Peyer's patch (tissue), 4 donors: ENCODE measurements around the gene SNRPD3. TPM values are rescaled to one million over a fixed set of nuclear protein-coding genes. Genes with fewer than 3 reads are reported as not detected.
A peak's percentile ranks its signal among the peaks of the same experiment; 100 is the strongest.

Source experiments
- DNase-seq, 3 donors: peaks; one replicate each; pipeline ENCODE4 v3.0.0-alpha.2; 2017 to 2019
- H3K27ac ChIP-seq, 4 donors: fragments of 200-600 bp; sonication (generic); one replicate each; pipeline ENCODE4 v1.5.1; 2016 to 2019
- H3K27me3 ChIP-seq, 2 donors: fragments of 200-600 bp; sonication (generic); one replicate each; pipeline ENCODE4 v1.5.1; 2019
- H3K36me3 ChIP-seq, 3 donors: fragments of 200-600 bp; sonication (generic); one replicate each; pipeline ENCODE4 v1.5.1; 2016 to 2019
- H3K4me1 ChIP-seq, 4 donors: fragments of 200-600 bp; sonication (generic); one replicate each; pipeline ENCODE4 v1.5.1; 2016 to 2019
- H3K4me3 ChIP-seq, 4 donors: fragments of 200-600 bp; sonication (generic); 1 replicate in 3 of 4; 2 replicates in 1 of 4; pipeline ENCODE4 v1.5.1; 2016 to 2019; ENCODE audit warnings: mild to moderate bottlenecking in 1 of 4
- H3K9me3 ChIP-seq, 4 donors: fragments of 200-600 bp; sonication (generic); one replicate each; pipeline ENCODE4 v1.5.1; 2016 to 2019; ENCODE audit warnings: mild to moderate bottlenecking in 1 of 4
- POLR2A ChIP-seq, 2 donors: fragments of 450-650 bp; IDR thresholded peaks; one replicate each; pipeline ENCODE4 v1.5.1; 2017; ENCODE audit warnings: antibody characterized with exemption in 2 of 2, mild to moderate bottlenecking in 2 of 2, moderate library complexity in 2 of 2
- total RNA-seq, 4 donors: library from RNA; depleted of rRNA; stranded (reverse); fragments of >200 nt; gene quantifications; one replicate each; pipeline ENCODE4 v1.1.0, GENCODE V29; 2016
- TF ChIP-seq, protein P1 (sequence below), 6 experiments: fragments of 450-650 bp in 4 of 6; fragments of 200-600 bp in 2 of 6; sonication (generic) in 1 of 6; IDR thresholded peaks; one replicate each; pipeline ENCODE4 v1.5.1; 2017 to 2019; ENCODE audit warnings: antibody characterized with exemption in 6 of 6, mild to moderate bottlenecking in 3 of 6, moderate library complexity in 1 of 6

The SNRPD3 gene
- total RNA-seq, 4 donors from 2014 or later = 99.6 to 149 (median 131) TPM

DNA sequence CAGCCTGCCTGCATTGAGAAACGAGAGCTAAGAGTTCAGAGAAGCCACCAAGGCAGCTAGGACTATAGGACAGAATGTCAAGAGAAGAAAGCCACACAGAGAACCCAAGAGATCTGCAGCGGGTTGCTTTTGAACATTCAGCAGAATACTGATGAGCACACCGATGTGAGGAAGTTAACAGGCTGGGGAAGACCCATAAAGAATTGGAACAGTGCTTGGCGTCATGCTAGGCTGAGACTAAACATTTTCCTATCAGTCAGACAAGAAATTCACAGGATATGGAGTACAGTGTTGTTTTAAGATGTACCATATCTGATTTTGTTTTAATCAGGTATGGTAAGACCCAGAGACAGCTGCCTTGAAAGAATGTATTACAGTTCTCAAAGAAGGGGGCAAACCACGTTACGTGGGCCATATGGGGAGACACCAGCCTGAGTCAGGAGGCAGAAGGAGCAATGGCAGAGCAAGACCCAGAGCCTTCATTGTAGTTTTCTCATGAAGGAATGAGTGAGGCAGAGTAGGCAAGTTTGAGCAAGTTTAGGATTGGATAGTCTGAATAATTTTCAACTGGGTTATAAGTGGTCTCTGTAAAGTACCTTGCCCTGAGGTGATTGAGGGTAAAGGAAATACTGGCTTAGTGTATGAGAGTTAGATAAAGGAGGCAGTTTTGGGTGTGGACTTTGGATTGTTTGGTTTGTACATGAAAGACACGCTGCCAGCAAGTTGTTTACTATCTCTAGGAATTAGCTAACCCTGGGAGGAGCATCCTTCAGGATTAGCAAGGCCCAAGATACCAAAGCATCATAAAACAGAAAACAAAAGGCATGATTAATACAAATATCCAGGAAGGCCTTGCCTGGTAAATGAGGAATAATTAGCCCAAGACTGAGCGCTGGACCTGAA, 22.8 kb downstream of the SNRPD3 start:
- H3K9me3 ChIP-seq = no peaks in the 10 kb centered on the region
- H3K27me3 ChIP-seq = no peaks in the 10 kb centered on the region
- no peak overlapping the region for H3K4me3 ChIP-seq
- no peak for DNase-seq
- peaks cover 0 to 29% (median 0%) of the 10 kb centered on the region in 4 donors for H3K4me1 ChIP-seq
- peaks cover 0 to 12% (median 0%) of the 10 kb centered on the region in 3 donors for H3K36me3 ChIP-seq
- H3K27ac ChIP-seq = peak overlapping the region in 3 of 4 donors; percentile 2 to 79 (median 44)
- no peak for TF ChIP-seq POLR2A (IDR thresholded peaks at IDR 0.05)
- TF ChIP-seq, protein P1, sequence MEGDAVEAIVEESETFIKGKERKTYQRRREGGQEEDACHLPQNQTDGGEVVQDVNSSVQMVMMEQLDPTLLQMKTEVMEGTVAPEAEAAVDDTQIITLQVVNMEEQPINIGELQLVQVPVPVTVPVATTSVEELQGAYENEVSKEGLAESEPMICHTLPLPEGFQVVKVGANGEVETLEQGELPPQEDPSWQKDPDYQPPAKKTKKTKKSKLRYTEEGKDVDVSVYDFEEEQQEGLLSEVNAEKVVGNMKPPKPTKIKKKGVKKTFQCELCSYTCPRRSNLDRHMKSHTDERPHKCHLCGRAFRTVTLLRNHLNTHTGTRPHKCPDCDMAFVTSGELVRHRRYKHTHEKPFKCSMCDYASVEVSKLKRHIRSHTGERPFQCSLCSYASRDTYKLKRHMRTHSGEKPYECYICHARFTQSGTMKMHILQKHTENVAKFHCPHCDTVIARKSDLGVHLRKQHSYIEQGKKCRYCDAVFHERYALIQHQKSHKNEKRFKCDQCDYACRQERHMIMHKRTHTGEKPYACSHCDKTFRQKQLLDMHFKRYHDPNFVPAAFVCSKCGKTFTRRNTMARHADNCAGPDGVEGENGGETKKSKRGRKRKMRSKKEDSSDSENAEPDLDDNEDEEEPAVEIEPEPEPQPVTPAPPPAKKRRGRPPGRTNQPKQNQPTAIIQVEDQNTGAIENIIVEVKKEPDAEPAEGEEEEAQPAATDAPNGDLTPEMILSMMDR (IDR thresholded peaks at IDR 0.05) = no peak

DNA sequence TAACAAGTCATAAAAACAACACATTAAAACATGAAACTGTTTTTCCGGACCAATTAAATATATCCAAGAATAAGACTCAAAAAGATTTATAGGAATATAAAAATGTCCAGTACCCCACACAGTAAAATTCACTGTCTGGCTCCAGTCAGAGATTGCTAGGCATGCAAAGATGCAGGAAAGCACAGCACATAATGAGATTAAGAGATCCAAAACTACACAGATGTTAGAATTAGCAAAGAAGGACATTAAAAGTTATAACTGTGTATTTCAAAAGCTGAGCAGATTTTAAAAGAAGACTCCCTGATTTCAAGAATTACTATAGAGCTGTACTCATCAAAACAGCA, 23.4 kb downstream of the SNRPD3 start:
- DNase-seq = no peak
- TF ChIP-seq, protein P1 (IDR thresholded peaks at IDR 0.05) = no peak
- TF ChIP-seq POLR2A (IDR thresholded peaks at IDR 0.05) = no peak
- peaks cover 0 to 35% (median 0%) of the 10 kb centered on the region in 4 donors for H3K4me1 ChIP-seq
- H3K27me3 ChIP-seq = no peaks in the 10 kb centered on the region
- H3K9me3 ChIP-seq = no peaks in the 10 kb centered on the region
- H3K36me3 ChIP-seq = peaks cover 0 to 6% (median 0%) of the 10 kb centered on the region in 3 donors
- no peak overlapping the region for H3K4me3 ChIP-seq
- peak overlapping the region in 2 of 4 donors; percentile 31 to 79 for H3K27ac ChIP-seq

DNA sequence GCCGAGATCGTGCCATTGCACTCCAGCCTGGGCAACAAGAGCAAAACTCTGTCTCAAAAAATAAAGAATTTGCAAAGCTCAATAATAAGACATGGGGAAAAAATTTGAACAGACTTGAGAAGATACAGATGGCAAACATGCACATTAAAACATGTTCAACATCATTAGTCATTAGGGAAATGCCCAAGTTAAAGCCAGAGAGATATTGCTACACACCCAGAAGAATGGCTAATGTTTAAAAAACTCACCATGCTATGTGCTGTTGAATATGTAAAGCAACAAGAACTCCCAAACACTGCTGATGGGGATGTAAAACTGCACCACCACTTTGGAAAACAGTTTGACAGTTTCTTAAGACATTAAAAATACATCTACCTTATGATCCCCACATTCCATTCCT, 24.5 kb downstream of the SNRPD3 start:
- no peak overlapping the region for H3K4me3 ChIP-seq
- no peaks in the 10 kb centered on the region for H3K36me3 ChIP-seq
- H3K4me1 ChIP-seq = peaks cover 0 to 37% (median 0%) of the 10 kb centered on the region in 4 donors
- TF ChIP-seq, protein P1 (IDR thresholded peaks at IDR 0.05) = no peak
- TF ChIP-seq POLR2A (IDR thresholded peaks at IDR 0.05) = no peak
- no peak overlapping the region for H3K27ac ChIP-seq
- H3K27me3 ChIP-seq = no peaks in the 10 kb centered on the region
- H3K9me3 ChIP-seq = no peaks in the 10 kb centered on the region
- no peak for DNase-seq

DNA sequence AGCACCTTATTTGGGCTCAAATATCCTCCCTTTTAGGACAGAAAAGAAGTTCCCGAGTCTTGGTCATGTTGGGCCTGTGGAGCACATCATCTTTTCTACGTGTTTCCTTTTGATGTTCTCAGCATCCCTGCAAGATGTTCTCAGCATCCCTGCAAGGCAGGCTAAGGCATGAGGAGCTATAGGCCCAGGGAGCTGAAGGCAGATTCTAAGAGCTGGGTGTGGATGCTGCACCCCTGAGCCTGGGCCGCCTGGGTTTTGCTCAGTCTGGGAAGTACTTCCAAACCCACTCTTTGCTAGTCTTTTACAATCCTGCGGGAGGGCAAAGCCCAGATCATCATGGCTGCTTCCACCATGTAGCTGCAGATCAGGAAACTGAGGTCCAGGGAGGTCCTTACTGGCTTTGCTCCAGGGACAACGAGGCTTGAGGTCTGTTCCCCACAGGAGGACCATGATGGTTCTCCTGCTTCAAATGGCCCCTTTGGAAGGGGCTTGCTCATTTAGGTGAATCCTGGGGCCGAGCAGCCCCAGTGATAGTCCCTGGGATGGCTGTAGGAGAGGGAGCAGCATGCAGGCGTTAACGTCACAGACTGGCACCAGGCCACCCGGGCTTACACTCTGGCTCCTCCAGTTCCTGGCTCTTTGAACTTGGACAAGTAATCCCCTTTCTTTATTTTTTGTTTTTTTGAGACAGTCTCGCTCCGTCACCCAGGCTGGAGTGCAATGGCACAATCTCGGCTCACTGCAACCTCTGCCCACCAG, 26.4 kb downstream of the SNRPD3 start:
- Histone ChIP-seq H3K27ac (no peak overlapping the region), H3K9me3 (no peaks in the 10 kb centered on the region), H3K27me3 (no peaks in the 10 kb centered on the region), H3K4me3 (no peak overlapping the region), H3K36me3 (peaks cover 0 to 10% (median 0%) of the 10 kb centered on the region in 3 donors), H3K4me1 (peaks cover 0 to 32% (median 0%) of the 10 kb centered on the region in 4 donors)
- no peak for TF ChIP-seq POLR2A (IDR thresholded peaks at IDR 0.05)
- TF ChIP-seq, protein P1 (IDR thresholded peaks at IDR 0.05) = no peak
- DNase-seq = no peak

DNA sequence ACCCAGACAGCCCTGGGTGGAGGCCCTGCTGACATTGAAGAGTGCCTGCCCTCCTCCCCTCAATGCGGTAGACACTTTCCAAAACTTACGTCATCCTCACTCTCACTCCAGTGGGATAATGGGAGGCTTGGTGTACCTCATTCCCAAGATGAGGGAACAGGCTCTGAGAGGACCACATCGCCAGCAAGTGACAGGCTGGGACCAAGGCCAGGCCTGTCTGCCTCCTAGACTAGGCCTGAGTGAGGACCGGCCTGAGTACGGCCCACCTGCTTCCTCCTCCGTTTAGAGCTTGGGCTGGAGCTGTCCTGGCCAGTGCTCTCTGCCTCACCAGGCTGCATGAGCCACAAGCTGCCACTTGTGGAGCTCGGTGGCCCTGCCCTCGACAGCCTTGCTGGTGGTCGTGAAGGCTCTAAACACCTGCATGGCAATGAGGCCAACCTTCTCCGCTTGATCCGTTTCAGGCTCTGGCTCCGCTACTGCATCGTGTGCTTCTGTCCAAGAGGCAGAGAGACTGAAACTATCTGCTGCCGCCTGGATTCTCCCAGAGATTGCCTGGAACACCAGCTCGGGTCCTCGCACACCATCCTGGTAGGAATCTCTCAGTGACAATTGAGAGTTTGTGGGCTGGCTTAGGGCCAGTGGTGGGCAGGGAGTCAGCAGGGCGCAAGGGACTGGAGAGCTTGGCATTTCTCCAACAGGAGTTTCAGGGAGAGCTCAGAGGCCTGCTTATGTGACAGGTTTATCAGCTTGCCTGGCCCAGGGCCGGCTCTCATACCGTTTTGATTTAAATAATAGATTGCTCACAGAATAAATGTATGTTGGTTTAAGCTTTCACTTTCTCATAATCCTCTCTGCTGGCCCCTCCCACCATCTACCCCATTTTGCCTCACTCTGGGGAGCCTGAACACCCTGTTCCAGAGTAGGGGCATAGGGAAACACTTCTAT, 27.7 kb downstream of the SNRPD3 start:
- H3K27ac ChIP-seq = peak overlapping the region in 2 of 4 donors; percentile 45 to 68
- no peak for DNase-seq

More for the DNA sequence above, 27.7 kb downstream of the SNRPD3 start:
- H3K9me3 ChIP-seq = no peaks in the 10 kb centered on the region
- peaks cover 0 to 23% (median 0%) of the 10 kb centered on the region in 3 donors for H3K36me3 ChIP-seq
- TF ChIP-seq POLR2A (IDR thresholded peaks at IDR 0.05) = no peak
- TF ChIP-seq, protein P1 (IDR thresholded peaks at IDR 0.05) = no peak
- H3K27me3 ChIP-seq = no peaks in the 10 kb centered on the region
- H3K4me1 ChIP-seq = peaks cover 0 to 22% (median 0%) of the 10 kb centered on the region in 4 donors
- H3K4me3 ChIP-seq = no peak overlapping the region
